NB4 (cell line): ENCODE data around the gene CHRM4.
A peak's percentile ranks its signal among the peaks of the same experiment; 100 is the strongest.

Source experiments
- DNase-seq: peaks from one replicate; pipeline ENCODE4 v3.0.0; 2010; ENCODE audit warnings: low read depth
- H3K4me3 ChIP-seq: one replicate; pipeline ENCODE4 v1.5.1; 2011; ENCODE audit warnings: mild to moderate bottlenecking, low read depth, low read length, moderate library complexity
- MYC ChIP-seq: IDR thresholded peaks from 2 replicates; pipeline ENCODE4 v1.6.1; 2011; ENCODE audit warnings: low read depth, low read length
- POLR2A ChIP-seq: IDR thresholded peaks from 2 replicates; pipeline ENCODE4 v1.6.1; 2011; ENCODE audit warnings: mild to moderate bottlenecking; ENCODE audit not compliant: insufficient read length; ENCODE audit errors: extremely low read depth
- TF ChIP-seq, protein P1 (sequence below): IDR thresholded peaks from one replicate; pipeline ENCODE4 v1.5.1; 2012; ENCODE audit warnings: low read depth, low read length
- TF ChIP-seq, protein P2 (sequence below): IDR thresholded peaks from 2 replicates; pipeline ENCODE4 v1.6.1; 2011; ENCODE audit warnings: low read depth, low read length

Gene CHRM4

DNA sequence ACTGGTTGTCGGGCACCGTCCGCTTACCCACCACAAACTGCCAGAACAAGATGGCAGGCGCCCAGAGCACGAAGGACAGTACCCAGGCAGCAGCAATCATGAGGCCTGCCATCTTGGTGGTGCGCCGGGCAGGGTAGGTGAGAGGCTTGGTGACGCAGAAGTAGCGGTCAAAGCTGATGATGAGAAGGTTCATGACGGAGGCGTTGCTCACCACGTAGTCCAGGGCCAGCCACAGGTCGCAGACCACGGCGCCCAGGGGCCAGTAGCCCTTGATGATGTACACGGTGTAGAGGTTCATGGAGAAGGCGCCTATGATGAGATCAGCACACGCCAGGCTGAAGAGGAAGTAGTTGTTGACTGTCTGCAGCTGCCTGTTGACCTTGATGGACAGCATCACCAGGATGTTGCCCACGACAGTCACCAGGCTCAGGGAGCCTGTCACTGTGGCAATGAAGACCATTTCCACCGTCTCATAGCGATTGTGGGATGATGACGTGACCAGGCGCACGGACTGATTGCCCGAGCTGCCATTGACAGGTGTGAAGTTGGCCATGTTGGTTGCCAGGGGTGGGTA, 5.5 kb downstream of the CHRM4 start:
- TF ChIP-seq, protein P1, sequence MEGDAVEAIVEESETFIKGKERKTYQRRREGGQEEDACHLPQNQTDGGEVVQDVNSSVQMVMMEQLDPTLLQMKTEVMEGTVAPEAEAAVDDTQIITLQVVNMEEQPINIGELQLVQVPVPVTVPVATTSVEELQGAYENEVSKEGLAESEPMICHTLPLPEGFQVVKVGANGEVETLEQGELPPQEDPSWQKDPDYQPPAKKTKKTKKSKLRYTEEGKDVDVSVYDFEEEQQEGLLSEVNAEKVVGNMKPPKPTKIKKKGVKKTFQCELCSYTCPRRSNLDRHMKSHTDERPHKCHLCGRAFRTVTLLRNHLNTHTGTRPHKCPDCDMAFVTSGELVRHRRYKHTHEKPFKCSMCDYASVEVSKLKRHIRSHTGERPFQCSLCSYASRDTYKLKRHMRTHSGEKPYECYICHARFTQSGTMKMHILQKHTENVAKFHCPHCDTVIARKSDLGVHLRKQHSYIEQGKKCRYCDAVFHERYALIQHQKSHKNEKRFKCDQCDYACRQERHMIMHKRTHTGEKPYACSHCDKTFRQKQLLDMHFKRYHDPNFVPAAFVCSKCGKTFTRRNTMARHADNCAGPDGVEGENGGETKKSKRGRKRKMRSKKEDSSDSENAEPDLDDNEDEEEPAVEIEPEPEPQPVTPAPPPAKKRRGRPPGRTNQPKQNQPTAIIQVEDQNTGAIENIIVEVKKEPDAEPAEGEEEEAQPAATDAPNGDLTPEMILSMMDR, result no peak
- no peak for TF ChIP-seq POLR2A
- TF ChIP-seq, protein P2, sequence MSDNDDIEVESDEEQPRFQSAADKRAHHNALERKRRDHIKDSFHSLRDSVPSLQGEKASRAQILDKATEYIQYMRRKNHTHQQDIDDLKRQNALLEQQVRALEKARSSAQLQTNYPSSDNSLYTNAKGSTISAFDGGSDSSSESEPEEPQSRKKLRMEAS, result no peak
- no peak for TF ChIP-seq MYC
- peak; percentile 20 for DNase-seq
- no peak overlapping the region for H3K4me3 ChIP-seq

DNA sequence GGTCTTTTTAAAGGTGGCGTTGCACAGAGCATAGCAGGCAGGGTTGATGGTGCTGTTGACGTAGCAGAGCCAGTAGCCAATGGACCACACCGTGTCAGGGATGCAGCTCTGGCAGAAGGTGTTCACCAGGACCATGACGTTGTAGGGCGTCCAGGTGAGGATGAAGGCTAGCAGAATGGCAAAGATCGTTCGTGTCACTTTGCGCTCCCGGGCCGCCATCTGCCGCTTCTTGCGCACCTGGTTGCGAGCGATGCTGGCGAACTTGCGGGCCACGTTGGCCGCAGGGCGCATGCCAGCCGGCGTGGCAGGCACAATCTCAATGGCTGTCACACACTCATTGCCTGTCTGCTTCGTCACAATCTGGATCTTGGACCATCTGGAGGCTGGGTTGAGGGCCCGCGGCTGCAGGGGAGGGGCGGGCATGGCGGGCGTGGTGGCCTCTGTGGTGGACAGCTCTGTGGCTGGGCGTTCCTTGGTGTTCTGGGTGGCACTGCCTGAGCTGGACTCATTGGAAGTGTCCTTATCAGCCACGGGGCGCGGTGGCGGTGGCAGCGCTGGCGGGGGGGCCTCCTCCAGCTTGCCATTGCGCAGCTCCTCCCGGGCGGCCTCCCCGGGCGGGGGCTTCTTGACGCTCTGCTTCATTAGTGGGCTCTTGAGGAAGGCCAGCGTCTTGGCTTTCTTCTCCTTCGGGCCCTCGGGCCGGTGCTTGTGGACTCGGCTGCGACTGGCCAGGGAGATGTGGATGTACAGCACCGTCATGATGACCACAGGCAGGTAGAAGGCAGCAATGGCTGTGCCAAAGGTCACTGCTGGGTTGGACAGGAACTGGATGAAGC, 6.2 kb downstream of the CHRM4 start:
- DNase-seq, result no peak
- TF ChIP-seq, protein P2, result no peak
- no peak for TF ChIP-seq MYC
- no peak for TF ChIP-seq POLR2A
- TF ChIP-seq, protein P1, result no peak
- no peak overlapping the region for H3K4me3 ChIP-seq

DNA sequence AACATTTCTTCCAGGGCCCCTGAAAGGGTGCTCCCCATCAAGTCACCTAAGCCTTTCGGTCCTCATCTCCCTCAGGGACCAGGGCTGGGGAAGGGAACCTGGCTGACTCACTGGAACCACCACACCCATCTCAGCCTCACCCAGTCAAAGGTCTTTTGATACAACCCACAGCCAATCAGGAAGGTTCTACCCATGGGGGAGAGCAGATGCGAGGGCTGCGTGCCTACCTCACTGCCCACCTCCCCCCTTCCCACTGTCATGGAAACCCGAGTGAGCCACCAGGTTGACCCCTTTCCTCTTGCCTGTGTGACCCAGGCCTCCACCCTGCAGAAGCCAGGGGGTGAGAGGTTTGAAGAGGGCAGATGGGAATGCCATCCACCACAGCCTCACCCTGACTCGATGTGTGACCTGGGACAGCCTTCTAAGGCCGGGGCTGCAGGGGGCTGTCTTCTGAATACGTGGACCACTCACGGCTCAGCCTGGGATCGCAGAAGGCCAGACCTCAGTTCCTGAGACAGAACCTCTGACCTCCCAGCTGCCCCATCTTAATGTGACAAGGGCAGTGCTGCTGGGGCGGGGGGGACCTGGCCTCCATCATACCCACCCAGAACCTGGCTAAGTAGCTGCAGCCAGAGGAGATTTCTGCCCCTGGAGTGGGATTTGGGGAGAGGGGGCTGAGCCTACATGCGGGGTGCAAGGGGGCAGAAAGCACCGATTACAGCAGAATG, 7.4 kb downstream of the CHRM4 start:
- no peak overlapping the region for H3K4me3 ChIP-seq
- TF ChIP-seq, protein P1, result no peak
- TF ChIP-seq POLR2A (no peak), MYC (no peak)
- TF ChIP-seq, protein P2, result no peak
- peak; percentile 43 for DNase-seq

DNA sequence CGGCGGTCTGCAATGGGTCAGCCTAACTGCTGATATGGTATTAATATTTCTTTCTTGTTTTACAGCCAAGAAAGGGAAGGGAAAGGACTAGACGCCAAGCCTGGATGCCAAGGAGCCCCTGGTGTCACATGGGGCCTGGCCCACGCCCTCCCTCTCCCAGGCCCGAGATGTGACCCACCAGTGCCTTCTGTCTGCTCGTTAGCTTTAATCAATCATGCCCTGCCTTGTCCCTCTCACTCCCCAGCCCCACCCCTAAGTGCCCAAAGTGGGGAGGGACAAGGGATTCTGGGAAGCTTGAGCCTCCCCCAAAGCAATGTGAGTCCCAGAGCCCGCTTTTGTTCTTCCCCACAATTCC, 8.2 kb downstream of the CHRM4 start:
- no peak for TF ChIP-seq MYC
- TF ChIP-seq, protein P1, result no peak
- TF ChIP-seq, protein P2, result no peak
- no peak for TF ChIP-seq POLR2A
- H3K4me3 ChIP-seq, result no peak overlapping the region
- DNase-seq, result no peak

DNA sequence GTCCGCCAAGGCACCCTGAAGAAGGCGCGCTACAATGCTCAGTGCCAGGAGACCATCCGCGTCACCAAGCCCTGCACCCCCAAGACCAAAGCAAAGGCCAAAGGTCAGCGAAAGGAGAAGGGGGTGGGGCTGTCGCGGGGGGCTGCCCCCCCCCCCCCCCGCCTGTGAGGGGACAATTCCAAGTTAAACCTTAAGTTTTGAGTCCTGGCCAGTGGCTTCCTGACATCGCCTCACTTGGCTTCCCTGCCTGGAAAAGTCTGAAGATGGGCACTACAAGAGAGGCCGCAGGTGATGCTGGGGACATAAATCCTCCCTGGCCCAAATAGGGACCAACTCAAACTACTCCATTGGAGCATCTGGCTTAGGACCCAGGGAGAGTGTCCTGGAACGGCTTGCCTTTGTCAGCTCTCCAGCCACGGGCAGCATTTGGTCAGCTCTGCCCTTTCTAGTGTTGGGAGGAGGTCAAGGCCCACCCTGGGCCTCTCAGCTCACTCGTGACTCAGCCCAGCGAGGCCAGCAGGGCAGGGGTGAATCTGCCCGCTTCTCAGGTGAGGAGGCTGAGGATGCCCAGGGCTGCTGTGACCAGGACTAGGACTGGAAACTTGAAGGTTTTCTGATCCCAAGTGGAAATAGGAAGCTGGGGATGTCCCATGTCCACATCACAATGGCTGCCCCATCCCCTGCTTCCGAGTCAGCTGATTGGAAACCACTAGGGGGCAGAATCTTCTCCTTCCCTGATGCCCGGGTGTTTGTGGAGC, 8.8 kb downstream of the CHRM4 start:
- TF ChIP-seq, protein P1, result peak; percentile 41
- no peak for TF ChIP-seq POLR2A
- DNase-seq, result peak; percentile 29
- H3K4me3 ChIP-seq, result no peak overlapping the region
